Right lobe of liver (tissue), 4 donors: ENCODE results near the gene TOM1L2.

Source experiments
- CTCF ChIP-seq, 4 donors: fragments of 200-600 bp in 3 of 4; fragments of 450-650 bp in 1 of 4; IDR thresholded peaks; one replicate each; pipeline versions ENCODE4 v1.5.1 to v1.8.0; 2016 to 2022; ENCODE audit warnings: antibody characterized with exemption in 4 of 4, mild to moderate bottlenecking in 2 of 4
- POLR2A ChIP-seq: fragments of 450-650 bp; IDR thresholded peaks from one replicate; pipeline ENCODE4 v1.6.1; 2017; ENCODE audit warnings: antibody characterized with exemption, mild to moderate bottlenecking
- donor health status: DM: no; HTN: no; CAD: no.
- donor health status: DM: no; HTN: no; CAD: no.
- donor health status: DM: no; HTN: yes; CAD: no.

DNA sequence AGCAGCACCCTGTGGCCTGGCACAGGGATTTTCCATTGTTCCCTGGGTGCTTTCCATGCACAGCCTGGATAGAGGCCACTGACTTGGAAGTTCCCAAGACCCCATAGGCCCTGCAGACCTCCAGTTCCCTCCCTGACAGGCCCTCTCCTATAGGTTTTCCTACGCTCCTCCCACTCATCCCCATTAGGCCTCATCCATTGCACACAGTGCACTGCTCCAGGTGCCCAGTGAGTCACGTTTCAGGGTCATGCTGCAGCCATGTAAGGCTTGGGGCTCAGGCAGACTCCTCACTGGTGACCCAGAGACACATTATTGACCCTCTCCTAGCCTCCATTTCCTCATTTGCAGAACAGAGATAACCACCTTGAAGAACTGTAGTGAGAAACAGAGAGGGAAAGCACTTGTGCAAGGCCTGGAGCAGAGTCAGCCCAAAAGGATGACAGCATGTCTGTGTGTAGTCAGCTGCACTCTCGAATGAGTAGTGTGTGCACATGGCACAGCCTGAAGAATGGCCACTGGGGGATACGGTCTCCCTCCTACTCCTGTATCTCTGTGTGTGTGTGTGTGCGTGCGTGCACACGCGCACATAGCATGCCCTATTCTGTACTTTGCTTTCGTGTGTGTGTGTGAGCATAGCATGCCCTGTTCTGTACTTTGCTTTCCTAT is 27.3 kb upstream of the TOM1L2 start:
- TF ChIP-seq POLR2A, result no peak
- TF ChIP-seq CTCF (IDR thresholded peaks at IDR 0.05), result no peak
